Measurements from ENCODE around the gene TPGS2. TPM values are rescaled to one million over a fixed set of nuclear protein-coding genes. Genes with fewer than 3 reads are reported as not detected.
"Not testable (repeated sequence)": the region's sequence is repeated elsewhere in the genome, so short reads cannot be mapped to it uniquely, and the experiment has no call there.

The TPGS2 gene
- total and polyA plus RNA-seq, 2 experiments from 2014 or later: 194 to 209 TPM

DNA sequence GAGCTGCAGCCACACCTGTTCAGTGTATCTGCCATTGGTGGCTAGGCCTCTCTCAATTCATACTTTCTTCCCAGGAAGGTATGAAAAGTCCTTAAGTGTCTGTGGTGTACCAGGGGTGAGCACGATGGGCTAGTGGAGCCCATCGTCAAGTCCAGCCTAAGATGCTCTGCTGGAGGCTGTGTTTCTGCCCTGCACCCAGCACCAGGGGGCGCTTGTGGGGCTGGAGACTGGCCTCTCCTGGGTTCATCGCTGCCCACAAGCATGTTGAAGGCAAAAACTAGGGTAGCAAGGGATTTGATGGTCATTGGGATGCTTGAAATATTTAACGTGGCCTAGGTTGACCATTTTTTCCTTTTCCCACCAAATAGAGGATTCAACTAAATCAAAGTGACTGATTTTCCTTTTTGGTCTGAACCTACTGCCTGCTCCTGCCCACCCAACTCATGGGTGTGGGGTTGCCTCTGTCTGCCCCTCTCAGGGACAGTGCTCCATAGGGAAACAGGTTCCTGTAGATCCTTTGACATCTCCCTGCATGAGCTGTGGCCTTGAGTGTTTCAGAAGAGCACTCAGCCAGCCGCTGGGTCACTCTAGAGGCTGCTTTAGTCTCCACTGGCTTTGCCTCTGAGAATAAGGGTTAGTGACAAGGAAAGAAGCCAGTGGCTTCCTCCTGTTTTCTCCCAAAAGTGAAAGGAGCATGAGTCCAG is 59.0 kb downstream of the TPGS2 start:
- Histone ChIP-seq H3K9ac (no peak overlapping the region), H3K4me3 (no peak overlapping the region), H4K20me1 (ENCODE audit: insufficient read depth) (no peaks in the 10 kb centered on the region), H3K79me2 (ENCODE audit: insufficient read depth) (no peaks in the 10 kb centered on the region), H3K4me1 (ENCODE audit: insufficient read depth) (peaks cover 20% of the 10 kb centered on the region), H3K4me2 (ENCODE audit: unreplicated experiment) (no peak overlapping the region), H3K9me2 (ENCODE audit: insufficient read depth) (no peaks in the 10 kb centered on the region), H3K9me3 (ENCODE audit: low read depth) (no peaks in the 10 kb centered on the region), H2AFZ (no peak overlapping the region), H3K36me3 (ENCODE audit: low read depth) (no peaks in the 10 kb centered on the region), H3K27me3 (replicated peaks; ENCODE audit: insufficient read depth) (no peaks in the 10 kb centered on the region), H3K27ac (no peak overlapping the region), H3F3A (ENCODE audit: insufficient read depth) (peaks cover 9% of the 10 kb centered on the region; the same call in 1 of the 2 replicates)
- in situ Hi-C loops (cut with MboI): no loop called here
- TF ChIP-seq EZH2 (IDR thresholded peaks at IDR 0.05; ENCODE audit: insufficient read depth, poor library complexity, severe bottlenecking) (no peak), EZH2phosphoT487 (IDR thresholded peaks at IDR 0.05; ENCODE audit: insufficient read depth, low read depth) (no peak)
- peak; percentile 9 for DNase-seq
- WGBS, 2 experiments (ENCODE audit: low coverage in 1 of 2, low lambda C conversion rate in 2 of 2, missing lambda C conversion rate in 2 of 2): 88 to 89% methylated on average over 6 of the region's 6 CpGs

DNA sequence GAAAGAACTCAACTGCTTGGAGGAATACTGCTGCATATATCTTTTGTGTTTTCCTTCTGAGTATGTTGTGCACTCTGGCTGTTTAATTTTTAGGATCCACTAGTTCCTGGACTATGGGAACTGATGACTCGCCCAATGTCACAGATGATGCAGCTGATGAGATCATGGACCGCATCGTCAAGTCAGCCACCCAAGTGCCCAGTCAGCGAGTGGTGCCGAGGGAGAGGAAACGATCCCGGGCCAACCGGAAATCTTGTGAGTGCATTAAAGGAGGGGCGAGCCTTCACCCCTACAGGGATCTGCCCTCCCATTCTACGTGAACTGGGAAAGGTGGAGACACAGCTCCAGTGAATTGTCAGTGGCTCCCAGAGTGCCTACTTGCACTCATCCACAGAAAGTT is 59.6 kb downstream of the TPGS2 start:
- Histone ChIP-seq H3F3A (ENCODE audit: insufficient read depth) (peaks cover 9% of the 10 kb centered on the region; the same call in 1 of the 2 replicates), H3K4me2 (ENCODE audit: unreplicated experiment) (no peak overlapping the region), H3K9ac (no peak overlapping the region), H3K27ac (no peak overlapping the region), H2AFZ (no peak overlapping the region), H3K36me3 (ENCODE audit: low read depth) (no peaks in the 10 kb centered on the region), H3K79me2 (ENCODE audit: insufficient read depth) (no peaks in the 10 kb centered on the region), H3K9me3 (ENCODE audit: low read depth) (no peaks in the 10 kb centered on the region), H4K20me1 (ENCODE audit: insufficient read depth) (no peaks in the 10 kb centered on the region), H3K9me2 (ENCODE audit: insufficient read depth) (no peaks in the 10 kb centered on the region), H3K4me3 (no peak overlapping the region), H3K4me1 (ENCODE audit: insufficient read depth) (peaks cover 20% of the 10 kb centered on the region), H3K27me3 (replicated peaks; ENCODE audit: insufficient read depth) (no peaks in the 10 kb centered on the region)
- no peak for TF ChIP-seq EZH2phosphoT487 (IDR thresholded peaks at IDR 0.05; ENCODE audit: insufficient read depth, low read depth)
- TF ChIP-seq EZH2 (IDR thresholded peaks at IDR 0.05; ENCODE audit: insufficient read depth, poor library complexity, severe bottlenecking): no peak
- in situ Hi-C loops (cut with MboI): no loop called here
- 75 to 84% methylated on average over 10 of the region's 10 CpGs for WGBS, 2 experiments (ENCODE audit: low coverage in 1 of 2, low lambda C conversion rate in 2 of 2, missing lambda C conversion rate in 2 of 2)
- peak; percentile 46 for DNase-seq

DNA sequence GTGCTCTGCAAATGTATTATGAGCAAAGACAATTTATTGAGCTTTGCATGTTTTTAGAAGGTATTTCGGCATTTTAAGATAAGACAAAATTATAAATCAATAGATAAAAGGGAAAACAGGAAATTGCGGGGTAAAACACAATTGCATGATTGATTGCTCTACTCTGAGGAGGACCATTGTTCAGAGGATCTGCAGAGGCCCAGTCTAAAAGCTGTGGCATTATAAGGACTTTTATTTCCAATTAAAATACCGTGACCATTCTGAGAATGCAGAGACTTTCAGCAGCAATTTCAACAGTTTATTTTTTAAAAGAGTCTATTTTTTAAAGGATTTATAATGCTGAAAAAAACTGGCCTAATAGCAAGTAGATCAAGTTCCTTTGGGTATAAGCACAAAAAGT is 62.0 kb downstream of the TPGS2 start:
- no peaks in the 10 kb centered on the region for H3K27me3 ChIP-seq (replicated peaks; ENCODE audit: insufficient read depth)
- no peak overlapping the region for H3K4me2 ChIP-seq (ENCODE audit: unreplicated experiment)
- H2AFZ ChIP-seq: no peak overlapping the region
- TF ChIP-seq EZH2phosphoT487 (IDR thresholded peaks at IDR 0.05; ENCODE audit: insufficient read depth, low read depth) (no peak), EZH2 (IDR thresholded peaks at IDR 0.05; ENCODE audit: insufficient read depth, poor library complexity, severe bottlenecking) (no peak)
- H3K27ac ChIP-seq: no peak overlapping the region
- H3K9me3 ChIP-seq (ENCODE audit: low read depth): no peaks in the 10 kb centered on the region
- H4K20me1 ChIP-seq (ENCODE audit: insufficient read depth): no peaks in the 10 kb centered on the region
- no peak overlapping the region for H3K4me3 ChIP-seq
- no peak for DNase-seq
- no peaks in the 10 kb centered on the region for H3K36me3 ChIP-seq (ENCODE audit: low read depth)
- H3F3A ChIP-seq (ENCODE audit: insufficient read depth): peaks cover 2% of the 10 kb centered on the region; the same call in 1 of the 2 replicates
- no peaks in the 10 kb centered on the region for H3K9me2 ChIP-seq (ENCODE audit: insufficient read depth)
- WGBS, 2 experiments (ENCODE audit: low coverage in 1 of 2, low lambda C conversion rate in 2 of 2, missing lambda C conversion rate in 2 of 2): 90 to 98% methylated on average over 3 of the region's 3 CpGs
- no peaks in the 10 kb centered on the region for H3K79me2 ChIP-seq (ENCODE audit: insufficient read depth)
- in situ Hi-C loops (cut with MboI): no loop called here
- peaks cover 11% of the 10 kb centered on the region for H3K4me1 ChIP-seq (ENCODE audit: insufficient read depth)
- H3K9ac ChIP-seq: no peak overlapping the region

DNA sequence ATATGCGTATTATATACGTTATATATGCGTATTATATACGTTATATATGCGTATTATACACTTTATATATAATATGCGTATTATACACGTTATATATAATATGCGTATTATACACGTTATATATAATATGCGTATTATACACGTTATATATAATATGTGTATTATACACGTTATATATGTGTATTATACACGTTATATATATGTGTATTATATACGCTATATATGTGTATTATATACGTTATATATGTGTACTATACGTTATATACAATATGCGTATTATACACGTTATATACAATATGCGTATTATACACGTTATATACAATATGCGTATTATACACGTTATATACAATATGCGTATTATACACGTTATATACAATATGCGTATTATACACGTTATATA is 65.8 kb downstream of the TPGS2 start:
- H4K20me1 ChIP-seq (ENCODE audit: insufficient read depth); H3K9ac ChIP-seq; H3K27ac ChIP-seq; H3K36me3 ChIP-seq (ENCODE audit: low read depth); H3F3A ChIP-seq (ENCODE audit: insufficient read depth); DNase-seq; H3K9me2 ChIP-seq (ENCODE audit: insufficient read depth); H3K4me3 ChIP-seq; in situ Hi-C loops (cut with MboI); H2AFZ ChIP-seq; H3K9me3 ChIP-seq (ENCODE audit: low read depth); H3K79me2 ChIP-seq (ENCODE audit: insufficient read depth); H3K27me3 ChIP-seq (replicated peaks; ENCODE audit: insufficient read depth); H3K4me1 ChIP-seq (ENCODE audit: insufficient read depth); H3K4me2 ChIP-seq (ENCODE audit: unreplicated experiment): not testable (repeated sequence)
- 95 to 96% methylated on average over 26 of the region's 26 CpGs for WGBS, 2 experiments (ENCODE audit: low coverage in 1 of 2, low lambda C conversion rate in 2 of 2, missing lambda C conversion rate in 2 of 2)
